HG03520 (cell line): Measurements from ENCODE around the gene ODAD4.

ENCODE experiments used
- ATAC-seq: cut with Tn5 transposase; IDR thresholded peaks from one replicate; pipeline ENCODE4 v1.9.1; 2021; ENCODE audit warnings: mild to moderate bottlenecking, moderate library complexity; ENCODE audit not compliant: unreplicated experiment

ODAD4 gene

GRCh38 chr17:41939693-41940090 lies 9.3 kb downstream of the ODAD4 start:
- no peak for ATAC-seq

- ATAC-seq: no peak
Observed at GRCh38 chr17:41941168-41941567, 10.8 kb downstream of the ODAD4 start.

- ATAC-seq: no peak
Observed at GRCh38 chr17:41942626-41943373, 12.4 kb downstream of the ODAD4 start.

- no peak for ATAC-seq
Observed at GRCh38 chr17:41943492-41943891, 13.1 kb downstream of the ODAD4 start.

GRCh38 chr17:41944943-41945342 lies 14.5 kb downstream of the ODAD4 start:
- no peak for ATAC-seq

- no peak for ATAC-seq
Observed at GRCh38 chr17:41948762-41949460, 18.5 kb downstream of the ODAD4 start.

GRCh38 chr17:41956522-41956921 lies 26.1 kb downstream of the ODAD4 start:
- ATAC-seq: no peak

GRCh38 chr17:41957031-41957868 lies 26.8 kb downstream of the ODAD4 start:
- no peak for ATAC-seq

GRCh38 chr17:41957869-41958439 lies 27.5 kb downstream of the ODAD4 start:
- no peak for ATAC-seq

GRCh38 chr17:41959030-41959335 lies 28.6 kb downstream of the ODAD4 start:
- ATAC-seq: no peak

GRCh38 chr17:41959336-41960095 lies 29.1 kb downstream of the ODAD4 start:
- ATAC-seq: no peak

- no peak for ATAC-seq
Observed at GRCh38 chr17:41962111-41962510, 31.7 kb downstream of the ODAD4 start.

- no peak for ATAC-seq
Observed at GRCh38 chr17:41962768-41963434, 32.5 kb downstream of the ODAD4 start.

GRCh38 chr17:41965694-41966462 lies 35.5 kb downstream of the ODAD4 start:
- ATAC-seq: no peak

- peak; percentile 52 for ATAC-seq
Observed at GRCh38 chr17:41966463-41967140, 36.2 kb downstream of the ODAD4 start, which contains the start of gene CNP. CNP (plus strand) TSS chr17:41966795; CDS start chr17:41966885, 90 bp downstream.

- ATAC-seq: peak; percentile 14
Observed at GRCh38 chr17:41967141-41967920, 36.9 kb downstream of the ODAD4 start.

- ATAC-seq: no peak
Observed at GRCh38 chr17:41967921-41968578, 37.6 kb downstream of the ODAD4 start.
